HG02678 (cell line): ENCODE measurements around the gene LRP5.
"Not testable (repeated sequence)": the region's sequence is repeated elsewhere in the genome, so short reads cannot be mapped to it uniquely, and the experiment has no call there.

Experiments used
- ATAC-seq: cut with Tn5 transposase; IDR thresholded peaks from one replicate; pipeline ENCODE4 v1.9.1; 2021; ENCODE audit warnings: mild to moderate bottlenecking, moderate library complexity; ENCODE audit not compliant: unreplicated experiment

Gene LRP5

GRCh38 chr11:68344821-68345220, 32.4 kb downstream of the LRP5 start:
- ATAC-seq, result not testable (repeated sequence)

- ATAC-seq, result no peak
These were observed 33.5 kb downstream of the LRP5 start for GRCh38 chr11:68345776-68346461.

- ATAC-seq, result no peak
These were observed 34.0 kb downstream of the LRP5 start for GRCh38 chr11:68346462-68346790.

GRCh38 chr11:68347345-68347744, 35.0 kb downstream of the LRP5 start:
- no peak for ATAC-seq

- ATAC-seq, result no peak
These were observed 35.5 kb downstream of the LRP5 start for GRCh38 chr11:68347841-68348240.

DNA sequence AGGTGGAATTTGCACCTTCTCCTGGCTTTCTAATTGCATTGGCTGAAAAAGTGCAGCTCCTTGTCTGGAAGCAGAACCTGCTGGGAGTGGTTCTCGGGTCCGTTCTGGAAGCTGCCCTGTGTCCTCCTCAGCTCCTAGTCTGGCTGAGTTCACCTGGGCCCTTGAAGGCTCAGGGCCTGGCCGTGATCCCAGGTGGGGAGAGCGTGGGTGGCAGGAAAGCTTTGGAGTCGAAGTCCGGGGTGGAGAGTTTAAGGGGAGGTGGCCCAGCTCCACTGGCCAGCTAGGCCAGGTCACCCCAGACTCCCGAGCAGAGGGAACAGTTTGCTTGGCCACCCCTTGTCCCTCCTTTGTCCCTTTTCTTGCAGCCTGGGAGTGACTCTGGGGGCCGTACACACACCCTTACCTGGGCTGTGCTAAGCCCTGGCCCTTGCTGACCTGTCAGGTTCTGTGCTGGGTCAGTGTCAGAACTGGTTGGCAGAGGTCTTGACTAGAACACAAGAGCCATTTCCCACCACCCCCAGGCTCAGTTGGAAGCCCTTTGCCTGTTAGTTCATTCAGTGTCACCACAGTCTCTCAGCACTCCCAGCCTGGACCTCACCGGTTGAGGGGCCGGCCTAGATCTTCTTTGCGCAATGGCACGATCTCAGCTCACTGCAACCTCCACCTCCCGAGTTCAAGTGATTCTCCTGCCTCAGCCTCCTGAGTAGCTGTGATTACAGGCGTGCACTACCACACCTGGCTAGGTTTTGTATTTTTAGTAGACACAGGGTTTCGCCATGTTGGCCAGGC, 37.3 kb downstream of the LRP5 start:
- ATAC-seq, result no peak

- no peak for ATAC-seq
These were observed 38.5 kb downstream of the LRP5 start for GRCh38 chr11:68350759-68351449.

GRCh38 chr11:68351450-68352275, 39.3 kb downstream of the LRP5 start:
- no peak for ATAC-seq

DNA sequence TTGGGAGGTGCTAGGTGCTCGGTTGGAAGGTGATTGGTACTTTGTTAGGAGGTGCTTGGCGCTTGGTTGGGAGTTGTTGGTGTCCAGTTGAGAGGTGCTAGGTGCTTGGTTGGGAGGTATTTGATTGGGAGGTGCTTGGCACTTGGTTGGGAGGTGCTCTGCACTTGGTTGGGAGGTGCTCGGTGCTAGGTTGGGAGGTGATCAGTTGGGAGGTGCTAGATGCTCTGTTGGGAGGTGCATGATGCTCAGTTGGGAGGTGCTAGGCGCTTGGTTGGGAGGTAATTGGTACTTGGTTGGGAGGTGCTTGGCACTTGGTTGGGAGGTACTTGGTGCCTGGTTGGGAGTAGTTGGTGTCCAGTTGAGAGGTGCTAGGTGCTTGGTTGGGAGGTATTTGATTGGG, 40.2 kb downstream of the LRP5 start:
- no peak for ATAC-seq

DNA sequence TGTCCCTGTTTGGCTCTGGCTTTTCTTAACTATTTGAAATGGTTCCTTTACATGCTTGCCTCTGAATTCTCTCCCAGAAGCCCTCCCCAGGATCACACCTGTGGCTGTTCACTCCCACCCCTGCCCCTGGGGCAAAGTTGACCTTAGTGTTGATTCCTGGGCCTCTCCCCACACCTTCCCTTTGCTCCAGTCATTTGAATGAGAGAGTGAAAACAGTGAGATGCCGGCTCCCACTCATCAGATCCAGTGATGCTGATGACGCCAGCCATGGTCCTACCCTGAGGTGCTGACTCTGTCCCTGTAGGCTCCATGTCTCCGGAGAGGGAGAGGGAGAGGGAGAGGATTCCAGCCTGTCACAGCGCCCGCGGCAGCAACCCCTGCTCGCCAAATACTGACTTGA, 40.7 kb downstream of the LRP5 start:
- ATAC-seq, result no peak

DNA sequence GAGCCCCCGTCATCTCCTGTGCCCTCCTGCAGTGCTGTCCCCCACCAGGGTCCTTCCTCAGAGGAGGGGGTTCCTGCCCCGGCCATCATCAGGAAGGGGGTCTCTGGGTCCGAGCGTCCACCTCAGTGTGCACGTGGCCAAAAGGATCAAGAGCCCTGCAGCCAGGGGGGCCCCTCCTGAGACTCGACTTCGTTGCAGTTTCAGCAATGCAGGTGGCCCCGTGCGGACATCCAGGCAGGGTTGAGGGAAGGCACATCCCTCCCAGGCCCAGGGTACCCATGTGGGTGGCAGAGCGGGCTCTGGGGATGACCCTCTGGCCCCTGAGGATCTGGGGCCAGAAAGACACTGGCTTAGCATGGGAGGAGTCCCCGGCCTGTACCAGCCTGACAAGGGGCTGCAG, 41.3 kb downstream of the LRP5 start:
- ATAC-seq, result no peak

DNA sequence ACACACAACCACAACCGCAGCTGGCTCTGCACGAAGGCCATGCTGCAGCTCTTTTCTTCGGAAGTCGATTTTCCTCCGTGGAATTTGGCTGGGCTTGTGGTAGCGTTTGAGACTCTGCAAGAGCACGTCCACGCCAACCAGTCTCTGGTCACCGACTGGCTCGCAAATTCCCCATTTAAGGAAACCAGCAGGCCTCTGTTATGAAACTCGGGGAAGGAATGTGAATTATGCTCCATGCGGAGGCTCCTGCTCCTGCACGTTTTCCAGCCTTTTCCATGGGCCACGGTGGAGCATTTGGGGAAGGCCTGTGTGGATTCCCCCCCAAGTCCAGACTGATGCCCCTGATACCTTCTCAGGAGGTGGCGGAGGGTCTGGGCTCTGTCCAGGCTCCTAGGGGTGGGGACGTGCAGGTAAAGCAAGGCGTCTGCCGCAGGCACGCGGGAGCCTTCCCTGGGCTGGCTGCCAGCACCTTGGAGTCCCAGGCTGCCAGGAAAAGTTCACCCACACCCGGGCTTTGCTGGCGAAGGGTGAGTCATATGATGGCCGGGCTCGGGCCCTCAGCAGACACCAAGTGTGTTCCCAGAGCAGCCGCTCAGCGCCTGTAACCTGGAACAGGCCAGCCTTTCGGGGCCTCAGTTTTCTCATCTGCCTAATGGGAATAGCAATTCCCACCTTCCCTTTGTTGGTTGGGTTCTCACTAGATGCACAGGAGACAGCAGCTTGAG, 41.9 kb downstream of the LRP5 start:
- ATAC-seq, result no peak

GRCh38 chr11:68355471-68355870, 43.1 kb downstream of the LRP5 start:
- no peak for ATAC-seq

- no peak for ATAC-seq
These were observed 45.2 kb downstream of the LRP5 start for GRCh38 chr11:68357568-68357967.

- ATAC-seq, result no peak
These were observed 46.0 kb downstream of the LRP5 start for GRCh38 chr11:68358416-68358815.

DNA sequence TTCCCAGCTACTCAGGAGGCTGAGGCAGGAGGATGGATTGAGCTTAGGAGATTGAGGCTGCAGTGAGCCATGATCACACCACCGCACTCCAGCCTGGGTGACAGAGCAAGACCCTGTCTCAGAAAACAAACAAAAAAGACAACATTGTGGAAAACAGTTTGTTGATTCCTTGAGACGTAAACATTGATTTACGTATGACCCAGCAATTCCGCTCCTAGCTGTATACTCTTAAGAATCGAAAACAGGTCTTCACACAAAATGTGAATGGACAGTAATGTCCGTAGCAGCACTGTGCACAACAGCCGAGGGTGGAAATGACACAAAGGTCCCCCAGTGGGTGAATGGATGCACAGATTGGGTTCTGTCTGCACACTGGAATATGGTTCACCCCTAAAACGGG, 49.3 kb downstream of the LRP5 start:
- ATAC-seq, result no peak

- ATAC-seq, result no peak
These were observed 50.5 kb downstream of the LRP5 start for GRCh38 chr11:68362801-68363379.

- ATAC-seq, result no peak
These were observed 51.4 kb downstream of the LRP5 start for GRCh38 chr11:68363776-68364175.

GRCh38 chr11:68364581-68364980, 52.2 kb downstream of the LRP5 start:
- ATAC-seq, result no peak

- no peak for ATAC-seq
These were observed 53.6 kb downstream of the LRP5 start for GRCh38 chr11:68365943-68366435.
